GM03348 (cell line): ENCODE data around the gene SAT1.

Experiments
- DNase-seq: peaks from one replicate; pipeline ENCODE4 v3.0.0; 2012; ENCODE audit warnings: low spot score

Gene SAT1

DNA sequence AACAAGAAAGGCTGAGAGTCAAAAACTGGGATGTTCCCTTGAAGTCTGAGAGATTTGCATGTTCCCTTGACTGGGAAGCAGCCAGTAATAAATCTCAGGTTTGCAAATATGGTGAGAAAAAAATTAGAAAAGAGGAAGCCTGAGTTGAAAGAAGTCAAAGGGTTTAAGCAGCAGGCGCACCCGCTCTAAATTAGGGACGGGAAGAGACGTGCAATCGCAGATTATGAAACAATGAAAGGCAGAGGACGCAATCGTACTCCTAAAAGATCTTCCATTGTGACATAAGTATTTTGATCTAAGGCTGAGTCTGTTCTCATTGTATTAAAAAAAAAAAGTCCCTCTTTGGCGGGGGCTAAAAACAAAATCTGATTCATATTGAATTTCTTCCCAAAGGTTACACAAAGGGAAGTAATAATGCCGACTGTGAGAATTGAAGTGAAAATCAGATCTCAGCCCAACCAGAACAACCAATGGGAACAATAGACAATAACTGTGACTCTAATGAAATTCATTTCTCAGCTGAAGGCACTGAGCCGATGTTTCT is 28.2 kb downstream of the SAT1 start:
- peak; percentile 15 for DNase-seq

DNA sequence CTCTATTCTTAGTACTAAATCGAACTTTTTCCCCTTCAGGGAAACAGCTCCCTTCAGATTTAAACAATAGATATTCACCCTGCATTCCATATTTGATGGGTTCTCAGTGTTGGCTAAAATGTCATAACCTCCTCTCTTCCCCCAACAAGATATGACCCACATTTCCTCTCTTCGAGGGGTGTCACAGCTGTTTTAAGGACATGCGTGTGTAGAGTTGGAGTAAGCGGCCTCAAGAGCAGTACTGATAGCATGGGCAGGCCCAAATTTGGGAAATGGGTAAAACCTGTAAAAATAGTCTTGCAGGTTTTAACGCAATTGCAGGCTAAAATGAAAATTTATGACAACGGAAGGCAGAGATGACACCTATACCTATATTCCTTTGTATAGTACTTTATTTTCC is 28.7 kb downstream of the SAT1 start:
- DNase-seq = no peak

DNA sequence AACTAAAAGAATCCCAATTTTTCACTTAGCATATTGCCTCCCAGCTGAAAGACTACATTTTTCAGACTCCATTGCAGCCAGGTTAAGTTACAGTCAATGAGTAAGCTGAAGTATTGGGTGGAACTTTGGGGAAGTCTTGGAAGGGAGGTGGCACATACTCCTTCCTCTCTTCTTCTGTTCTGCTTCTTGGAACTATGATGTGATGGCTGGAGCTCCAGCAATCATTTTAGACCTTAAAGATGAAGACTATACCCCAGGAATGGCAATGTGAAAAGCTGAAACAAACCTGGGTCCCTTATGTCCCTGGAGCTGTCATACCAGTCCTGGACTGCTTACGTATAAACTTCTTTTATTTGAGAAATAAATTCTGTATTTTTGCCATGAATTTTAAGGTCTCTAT is 30.8 kb downstream of the SAT1 start:
- no peak for DNase-seq

DNA sequence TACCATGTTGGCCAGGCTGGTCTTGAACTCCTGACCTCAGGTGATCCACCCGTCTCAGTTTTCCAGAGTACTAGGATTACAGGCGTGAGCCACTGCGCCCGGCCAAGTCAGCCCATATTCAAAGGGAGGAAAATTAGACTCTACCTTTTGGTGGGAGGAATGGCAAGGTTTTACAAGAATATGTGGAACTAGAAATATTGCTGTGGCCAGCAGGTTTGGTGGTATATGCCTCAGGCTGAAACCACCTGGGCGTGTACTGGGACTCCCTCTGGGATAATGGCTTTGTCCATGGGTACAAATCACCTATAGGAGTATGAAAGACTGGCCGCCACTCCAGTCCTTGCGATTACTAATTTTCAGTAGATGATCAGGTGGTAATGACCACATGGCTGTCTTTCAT is 32.4 kb downstream of the SAT1 start:
- DNase-seq = no peak

DNA sequence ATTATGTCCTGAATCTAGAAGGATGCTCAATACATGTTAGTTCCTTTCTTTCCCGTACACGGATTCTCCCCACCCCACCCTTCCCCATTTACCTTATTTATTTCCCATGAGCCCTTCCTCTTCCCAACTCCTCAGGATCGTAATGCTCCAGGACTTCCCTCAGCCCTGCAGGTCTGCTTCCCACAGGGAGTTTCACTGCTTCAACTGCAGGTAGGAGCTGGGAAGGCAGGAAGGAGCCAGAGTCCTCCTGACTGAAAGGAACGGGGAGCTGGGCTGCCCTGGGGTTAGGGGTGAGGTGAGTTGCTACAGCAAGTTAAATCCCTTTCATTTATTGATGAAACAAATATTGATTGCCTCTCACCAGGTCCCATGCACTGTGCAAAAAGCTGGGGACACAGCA is 33.2 kb downstream of the SAT1 start:
- no peak for DNase-seq

DNA sequence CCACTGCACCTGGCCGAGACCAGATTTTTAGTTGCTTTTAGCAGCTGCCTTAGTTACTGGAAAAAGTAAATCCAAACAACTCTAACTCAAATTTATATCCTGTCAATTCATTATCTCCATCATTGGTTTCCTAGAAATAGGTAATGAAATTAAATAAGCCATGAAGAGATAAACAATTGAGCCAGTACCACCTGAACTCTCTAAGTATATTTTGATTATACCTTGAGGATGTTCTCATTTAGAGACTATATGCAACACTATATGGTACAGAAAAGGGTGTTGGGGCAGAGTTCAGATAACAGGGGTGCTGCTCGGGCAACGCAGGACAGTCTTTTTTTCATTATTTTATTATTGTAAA is 35.0 kb downstream of the SAT1 start:
- no peak for DNase-seq

DNA sequence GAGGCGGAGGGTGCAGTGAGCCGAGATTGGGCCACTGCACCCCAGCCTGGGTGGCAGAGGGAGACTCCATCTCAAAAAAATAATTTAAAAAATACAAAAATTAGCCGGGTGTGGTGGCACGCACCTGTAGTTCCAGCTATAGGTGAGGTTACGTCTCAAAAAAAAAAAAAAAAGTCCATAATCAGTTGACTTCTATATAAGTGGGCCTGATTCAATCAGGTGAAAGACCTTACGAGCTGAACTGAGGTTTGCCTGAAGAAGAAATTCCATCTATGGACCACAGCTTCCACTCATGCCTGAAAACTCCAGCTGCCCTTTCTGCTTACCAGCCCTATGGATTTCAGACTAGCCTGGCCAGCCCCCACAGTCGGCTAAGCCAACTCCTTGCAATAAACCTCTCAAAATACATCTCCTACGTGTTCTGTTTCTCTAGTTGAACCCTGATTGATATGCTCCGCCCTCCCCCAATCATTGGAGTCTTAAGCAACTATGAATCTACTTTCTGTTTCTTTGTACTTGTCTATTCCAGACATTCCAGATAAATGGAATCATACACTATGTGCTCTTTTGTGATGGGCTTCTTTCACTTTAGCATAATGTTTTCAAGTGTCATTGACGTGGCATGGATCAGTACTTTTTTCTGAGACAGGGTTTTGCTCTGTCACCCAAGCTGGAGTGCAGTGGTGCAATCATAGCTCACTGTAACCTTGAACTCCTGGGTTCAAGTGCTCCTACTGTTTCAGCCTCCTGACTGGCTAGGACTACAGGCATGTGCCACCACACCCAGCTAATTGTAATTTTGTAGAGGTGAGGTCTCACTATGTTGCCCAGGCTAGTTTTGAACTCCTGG is 36.6 kb downstream of the SAT1 start:
- peak; percentile 6 for DNase-seq

DNA sequence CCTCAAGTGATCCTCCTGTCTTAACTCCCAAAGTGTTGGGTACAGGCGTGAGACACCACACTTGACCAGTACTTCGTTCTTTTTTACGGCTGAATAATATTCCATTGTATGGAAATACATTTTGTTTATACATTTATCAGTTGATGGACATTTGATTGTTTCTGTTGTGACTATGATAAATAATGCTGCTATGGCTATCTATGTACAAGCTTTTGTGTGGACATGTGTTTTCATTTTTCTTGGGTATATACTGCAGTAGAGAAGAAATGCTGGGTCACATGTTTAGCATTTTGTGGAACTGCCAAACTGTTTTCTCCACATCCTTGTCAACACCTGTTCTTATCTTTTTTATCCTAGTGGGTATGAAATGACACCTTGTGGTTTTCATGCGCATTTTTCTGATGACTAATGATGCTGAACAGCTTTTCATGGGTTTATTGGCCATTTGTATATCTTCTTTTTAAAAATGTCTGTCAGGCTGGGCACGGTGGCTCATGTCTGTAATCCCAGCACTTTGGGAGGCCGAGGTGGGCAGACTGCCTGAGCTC is 37.3 kb downstream of the SAT1 start:
- DNase-seq = no peak

DNA sequence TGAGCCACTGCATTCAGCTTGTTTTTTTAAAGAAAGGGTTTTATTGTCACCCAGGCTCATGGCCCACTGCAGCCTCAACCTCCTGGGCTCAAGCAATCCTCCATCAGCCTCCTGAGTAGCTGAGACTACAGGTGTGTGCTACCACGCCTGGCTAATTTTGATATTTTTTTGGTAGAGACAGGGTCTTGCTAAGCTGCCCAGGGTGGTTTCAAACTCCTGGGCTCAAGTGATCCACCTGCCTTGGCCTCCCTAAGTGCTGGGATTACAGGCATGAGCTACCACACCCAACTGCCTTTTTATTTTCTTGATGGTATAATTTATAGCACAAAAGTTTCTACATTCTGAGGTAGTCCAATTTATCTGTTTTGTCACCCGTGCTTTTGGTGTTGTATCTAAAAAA is 38.9 kb downstream of the SAT1 start:
- DNase-seq = no peak

DNA sequence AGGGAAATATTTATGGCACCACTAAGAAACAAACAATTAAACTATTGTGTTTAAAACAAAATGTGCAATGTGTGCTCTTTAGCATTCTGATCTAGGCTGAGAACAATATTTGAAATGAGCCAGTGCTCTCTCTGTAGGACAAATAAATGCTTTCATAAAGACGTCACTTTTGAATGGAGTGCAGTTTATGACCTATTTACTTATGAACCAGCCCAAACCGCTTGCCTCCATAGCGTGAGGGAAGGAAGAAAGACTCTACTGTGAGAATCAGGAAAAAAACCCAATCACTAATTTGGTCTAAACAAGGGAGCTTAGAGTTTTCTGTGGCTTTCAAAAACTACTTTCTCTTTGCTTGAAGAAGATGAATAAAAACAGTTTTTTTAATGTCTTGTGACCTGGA is 39.4 kb downstream of the SAT1 start:
- no peak for DNase-seq

DNA sequence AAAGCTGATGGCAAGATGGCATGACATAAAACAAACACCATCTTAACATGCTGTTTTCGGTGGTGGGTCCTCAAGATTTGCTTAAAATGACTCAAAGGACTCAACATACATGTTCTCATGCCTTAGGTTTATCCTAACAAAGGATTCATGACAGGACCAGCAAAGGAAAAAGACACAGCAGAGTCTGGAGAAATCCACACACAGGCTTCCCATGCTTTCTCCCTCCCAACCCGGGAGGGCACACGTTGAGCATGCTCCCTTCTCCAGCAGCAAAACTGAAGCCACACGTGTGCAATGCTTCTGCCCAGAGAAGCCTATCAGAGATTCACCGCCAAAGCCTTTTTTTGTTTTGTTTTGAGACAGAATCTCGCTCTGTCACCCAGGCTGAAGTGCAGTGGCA is 39.9 kb downstream of the SAT1 start:
- no peak for DNase-seq

DNA sequence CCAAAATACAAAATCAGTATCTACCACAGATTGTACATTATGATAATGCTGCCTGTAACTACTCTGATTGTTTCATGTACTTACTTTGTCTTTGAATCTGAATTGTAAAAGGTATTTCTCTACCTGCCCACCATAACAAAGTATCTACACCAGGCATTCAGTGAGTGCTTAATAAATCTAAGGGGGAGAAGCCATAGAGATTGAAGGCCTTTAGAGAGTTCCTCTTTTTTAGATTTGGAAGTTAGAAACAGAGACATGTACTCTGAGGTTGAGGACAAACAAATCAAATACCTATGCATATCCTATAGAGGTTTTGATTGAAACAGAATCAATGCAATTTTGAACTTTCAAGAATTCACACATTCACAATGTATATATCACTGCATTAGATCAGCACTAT is 42.7 kb downstream of the SAT1 start:
- no peak for DNase-seq

DNA sequence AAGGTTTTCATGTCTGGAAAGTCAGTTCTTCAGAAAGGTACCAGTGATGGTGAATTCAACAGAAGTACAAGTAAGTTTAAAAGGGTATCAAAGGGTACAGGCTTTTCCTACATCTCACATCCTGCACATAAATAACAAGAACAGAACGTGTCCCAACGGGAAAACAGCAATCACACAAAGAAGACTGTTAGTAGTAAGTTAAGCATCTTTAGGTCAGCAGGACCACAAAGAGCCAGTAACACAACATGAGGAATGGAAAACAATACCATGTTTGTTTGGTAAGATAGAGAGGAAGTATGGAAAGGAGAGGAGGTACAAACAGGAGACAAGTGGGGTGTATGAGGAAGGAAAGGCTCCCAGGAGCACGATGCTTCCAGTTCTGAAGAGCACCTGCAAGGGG is 43.2 kb downstream of the SAT1 start:
- DNase-seq = no peak

DNA sequence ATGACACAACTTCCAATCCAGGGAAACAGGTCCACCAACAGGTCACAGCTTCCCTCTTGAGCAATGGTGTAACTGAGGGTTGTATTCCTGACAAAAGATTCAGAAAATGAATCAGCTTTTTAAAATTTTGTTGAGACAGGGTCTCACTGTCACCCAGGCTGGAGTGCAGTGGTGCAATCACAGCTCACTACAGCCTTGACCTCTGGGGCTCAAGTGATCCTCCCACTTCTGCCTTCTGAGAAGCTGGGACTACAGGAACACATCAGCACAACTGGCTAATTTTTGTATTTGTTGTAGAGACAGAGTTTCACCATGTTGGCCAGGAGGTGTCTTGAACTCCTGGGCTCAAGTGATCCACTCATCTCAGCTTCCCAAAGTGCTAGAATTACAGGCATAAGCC is 43.7 kb downstream of the SAT1 start:
- DNase-seq = no peak

DNA sequence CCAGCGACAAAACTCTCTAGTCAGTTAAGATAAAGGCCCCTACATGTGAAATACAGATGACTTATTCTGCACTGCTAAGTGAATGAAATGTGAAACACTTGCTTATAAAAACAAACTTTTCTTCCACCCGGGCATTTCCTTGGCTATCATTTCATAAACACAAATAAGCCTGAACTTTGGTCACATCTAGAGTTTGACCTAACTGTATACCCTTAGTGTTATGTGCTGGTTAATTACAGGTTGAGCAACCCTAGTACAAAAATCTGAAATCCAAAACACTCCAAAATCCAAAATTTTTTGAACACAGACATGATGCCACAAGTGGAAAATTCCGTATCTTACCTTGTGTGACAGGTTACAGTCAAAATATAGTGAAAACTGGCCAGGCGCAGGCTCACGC is 45.9 kb downstream of the SAT1 start:
- DNase-seq = no peak

DNA sequence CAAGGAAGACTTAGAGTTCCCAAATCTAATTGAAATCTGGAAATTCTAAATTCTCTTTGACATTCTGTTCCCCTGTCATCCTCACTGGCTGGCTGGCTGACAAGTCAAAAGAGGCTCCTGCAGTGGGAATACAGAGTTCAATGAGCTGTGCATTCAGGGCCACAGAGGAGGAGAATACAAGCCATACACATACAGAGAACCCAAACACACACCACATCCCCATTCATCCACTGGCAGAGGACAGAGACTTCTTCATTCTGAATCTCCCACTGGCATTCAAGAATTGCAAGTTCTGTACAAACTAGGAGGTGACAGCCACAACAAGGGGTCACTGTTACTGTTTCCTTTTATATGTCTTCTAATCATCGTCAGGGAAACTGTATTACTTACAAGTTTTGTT is 49.7 kb downstream of the SAT1 start:
- DNase-seq = no peak
